Activated CD4-positive, alpha-beta T cell treated with anti-CD3 and anti-CD28 coated beads for 36 hours (primary cell): Measurements from ENCODE around the gene NET1. TPM values are rescaled to one million over a fixed set of nuclear protein-coding genes. Genes with fewer than 3 reads are reported as not detected.
A peak's percentile ranks its signal among the peaks of the same experiment; 100 is the strongest.

ENCODE experiments used
- ATAC-seq: fragments of 200-7000 bp; cut with Tn5 transposase; one replicate; pipeline ENCODE4 v1.10.0; 2021; ENCODE audit warnings: mild to moderate bottlenecking, moderate library complexity
- CTCF ChIA-PET: fragments of 350-600 bp; sonication (Branson Sonifier 250); formaldehyde crosslinking; loops from one replicate; lab custom pipeline; 2021; ENCODE audit warnings: antibody characterized with exemption; lab: Charles Lee
- POLR2A ChIA-PET: fragments of 350-600 bp; sonication (Branson Sonifier 250); formaldehyde crosslinking; loops from one replicate; lab custom pipeline; 2021; ENCODE audit warnings: antibody characterized with exemption, inconsistent platforms; lab: Charles Lee
- DNase-seq: peaks from one replicate; pipeline ENCODE4 v3.0.0-alpha.2; 2020
- H3K27ac Mint-ChIP-seq: one replicate; pipeline ENCODE4 v1.8.0; 2021; ENCODE audit warnings: mixed read lengths
- H3K27me3 Mint-ChIP-seq: one replicate; pipeline ENCODE4 v1.8.0; 2021; ENCODE audit warnings: mixed read lengths
- H3K36me3 Mint-ChIP-seq: one replicate; pipeline ENCODE4 v1.8.0; 2021; ENCODE audit warnings: low read depth, mixed read lengths
- H3K4me1 Mint-ChIP-seq: one replicate; pipeline ENCODE4 v1.8.0; 2021; ENCODE audit warnings: mixed read lengths
- H3K4me3 Mint-ChIP-seq: one replicate; pipeline ENCODE4 v1.8.0; 2021; ENCODE audit warnings: mild to moderate bottlenecking, moderate library complexity, mixed read lengths
- H3K9me3 Mint-ChIP-seq: one replicate; pipeline ENCODE4 v1.8.0; 2021; ENCODE audit warnings: low read depth, mixed read lengths
- intact Hi-C, 2 experiments: fragments of 100-400 bp; cut with DNase I in 1 of 2; cut with micrococcal nuclease in 1 of 2; formaldehyde crosslinking; loops; one replicate each; pipeline versions ENCODE4 v1.14.2 to v1.15.1; 2022 to 2024; cut with DNase I, micrococcal nuclease
- total RNA-seq, 2 experiments: library from RNA; stranded (reverse); gene quantifications; one replicate each; pipeline ENCODE4 v1.2.3, GENCODE V29; 2021

Gene NET1
- total RNA-seq, 2 experiments from 2014 or later: 27.8 to 34.8 TPM

DNA sequence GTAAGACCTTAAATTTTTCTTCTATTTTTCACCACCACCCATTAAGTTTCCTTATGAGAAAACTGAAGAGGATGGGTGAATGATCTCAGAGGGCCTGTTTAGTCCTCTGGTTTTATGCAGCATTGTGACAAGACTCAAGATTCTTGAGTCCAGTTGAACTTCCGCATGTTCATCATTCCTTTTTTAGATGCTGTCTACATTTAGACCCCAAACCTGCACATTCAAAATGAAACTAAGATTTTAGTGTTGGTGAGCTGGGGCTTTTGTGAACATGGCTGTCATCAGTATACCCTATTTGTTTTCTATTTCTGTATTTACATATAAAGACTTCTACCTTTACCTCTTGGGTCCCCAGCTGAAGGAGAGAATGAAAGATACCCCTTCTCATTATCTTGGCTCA is 31.1 kb downstream of the NET1 start:
- Mint-ChIP-seq H3K36me3 (peaks cover 4% of the 10 kb centered on the region), H3K27me3 (no peaks in the 10 kb centered on the region), H3K4me1 (peaks cover 43% of the 10 kb centered on the region), H3K9me3 (no peaks in the 10 kb centered on the region), H3K27ac (no peak overlapping the region), H3K4me3 (no peak overlapping the region)
- ATAC-seq (peak; percentile 24), DNase-seq (no peak)
- ChIA-PET CTCF (interaction anchor here (0.7 to 11.0 kb wide), 14 partner anchors 8 to 593 kb away, joined by 3 to 178 read pairs (median 6); no protein-coding TSS in a partner anchor), POLR2A (no interaction called here)
- intact Hi-C loops: loop anchor here in 1 of 2 experiments (5.0 to 10.0 kb wide), 2 partner anchors 429 to 611 kb away; no protein-coding TSS in a partner anchor

DNA sequence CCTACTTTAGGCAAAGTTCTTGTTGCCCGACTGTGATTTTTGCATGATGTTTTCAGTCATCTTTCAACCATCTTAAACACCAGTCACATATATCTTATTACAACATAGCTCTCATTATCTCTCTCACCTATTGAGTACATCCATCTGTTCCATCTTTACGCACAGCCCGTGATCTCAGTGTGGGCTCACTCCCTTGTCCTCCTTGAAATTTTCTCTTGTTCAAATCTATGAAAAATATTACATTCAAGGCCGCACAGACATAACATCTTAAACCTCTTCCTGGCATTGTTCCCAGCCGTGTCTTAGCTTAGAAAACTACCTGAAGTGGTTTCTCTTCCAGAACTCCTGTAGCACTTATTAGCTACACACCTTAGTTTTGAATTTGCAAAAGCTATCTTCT is 32.6 kb downstream of the NET1 start:
- ATAC-seq (no peak), DNase-seq (no peak)
- H3K27me3 Mint-ChIP-seq: no peaks in the 10 kb centered on the region
- no peak overlapping the region for H3K27ac Mint-ChIP-seq
- CTCF ChIA-PET: interaction anchor here (0.7 to 11.0 kb wide), 7 partner anchors 10 to 509 kb away, joined by 3 to 178 read pairs (median 5); no protein-coding TSS in a partner anchor
- POLR2A ChIA-PET: no interaction called here
- H3K36me3 Mint-ChIP-seq: peaks cover 4% of the 10 kb centered on the region
- no peaks in the 10 kb centered on the region for H3K9me3 Mint-ChIP-seq
- no peak overlapping the region for H3K4me3 Mint-ChIP-seq
- intact Hi-C loops: loop anchor here (5.0 to 10.0 kb wide), 4 partner anchors 107 to 610 kb away; partner anchors contain the start of genes GDI2 (in 1 of the 2) and TASOR2 (in 1 of the 2)
- H3K4me1 Mint-ChIP-seq: peaks cover 53% of the 10 kb centered on the region

DNA sequence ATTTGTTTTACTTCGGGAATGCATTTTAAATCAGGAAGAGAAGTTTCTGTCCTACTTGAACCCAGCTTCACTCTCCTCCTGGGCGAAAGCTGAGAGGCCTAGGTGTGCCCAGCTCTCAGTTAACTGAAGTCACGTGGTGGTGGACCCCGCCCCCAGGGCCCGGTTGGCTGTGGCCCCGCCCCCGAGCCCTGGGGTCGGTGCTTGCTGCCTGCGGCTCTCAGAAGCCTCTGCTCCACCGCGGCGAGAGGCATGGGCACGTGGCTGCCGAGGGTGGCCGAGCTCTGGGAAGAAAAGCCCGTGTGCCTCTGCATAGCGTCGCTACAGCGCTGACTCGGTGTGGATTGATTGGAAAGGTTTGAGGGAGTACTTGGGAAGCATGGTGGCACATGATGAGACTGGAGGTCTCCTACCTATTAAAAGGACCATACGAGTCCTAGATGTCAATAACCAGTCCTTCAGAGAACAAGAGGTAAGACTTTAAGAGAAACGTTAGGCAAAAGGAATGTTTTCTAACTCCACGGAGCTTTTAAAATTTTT is 34.1 kb downstream of the NET1 start:
- CTCF ChIA-PET: interaction anchor here (0.7 to 11.0 kb wide), 8 partner anchors 8 to 183 kb away, joined by 3 to 178 read pairs (median 6); no protein-coding TSS in a partner anchor
- peaks cover 4% of the 10 kb centered on the region for H3K36me3 Mint-ChIP-seq
- DNase-seq (peak; percentile 86), ATAC-seq (peak; percentile 71)
- peaks cover 53% of the 10 kb centered on the region for H3K4me1 Mint-ChIP-seq
- no peaks in the 10 kb centered on the region for H3K27me3 Mint-ChIP-seq
- no peaks in the 10 kb centered on the region for H3K9me3 Mint-ChIP-seq
- intact Hi-C loops: loop anchor here (2.0 to 10.0 kb wide), 5 partner anchors 102 to 608 kb away; partner anchors contain the start of genes GDI2 (in 1 of the 2) and TASOR2 (in 1 of the 2)
- peak overlapping the region; percentile 70 for H3K4me3 Mint-ChIP-seq
- POLR2A ChIA-PET: interaction anchor here (0.6 to 1.0 kb wide), 3 partner anchors 53 to 444 kb away, joined by 3 read pairs; partner anchors contain the start of gene FBH1
- peak overlapping the region; percentile 45 for H3K27ac Mint-ChIP-seq

DNA sequence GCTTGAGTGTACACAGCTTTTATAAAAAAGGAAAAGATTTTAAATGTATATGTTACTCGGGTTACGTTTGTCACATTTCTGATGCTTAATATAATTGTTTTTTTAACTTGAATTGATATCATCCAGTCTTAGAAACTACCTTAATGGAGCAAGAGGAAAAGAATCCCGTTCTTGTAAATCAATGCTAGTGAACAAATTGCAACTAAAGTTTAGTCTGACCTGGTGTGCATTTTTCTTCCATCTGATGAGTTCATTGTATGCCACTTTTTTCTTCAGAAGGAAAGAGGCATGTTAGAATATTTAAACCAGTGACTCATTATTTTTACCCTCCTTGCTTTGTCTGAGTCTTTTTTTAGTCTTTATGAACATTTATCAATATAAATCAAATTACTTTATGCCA is 34.7 kb downstream of the NET1 start:
- Mint-ChIP-seq H3K4me1 (peaks cover 53% of the 10 kb centered on the region), H3K27ac (no peak overlapping the region), H3K36me3 (peaks cover 6% of the 10 kb centered on the region), H3K4me3 (peak overlapping the region; percentile 55), H3K27me3 (no peaks in the 10 kb centered on the region), H3K9me3 (no peaks in the 10 kb centered on the region)
- POLR2A ChIA-PET: interaction anchor here (0.7 to 0.8 kb wide), 2 partner anchors 53 to 176 kb away, joined by 3 read pairs; no protein-coding TSS in a partner anchor
- CTCF ChIA-PET: interaction anchor here (0.8 to 11.0 kb wide), 9 partner anchors 9 to 609 kb away, joined by 3 to 178 read pairs (median 5); no protein-coding TSS in a partner anchor
- no peak for ATAC-seq
- intact Hi-C loops: loop anchor here (1.0 to 10.0 kb wide), 6 partner anchors 102 to 608 kb away; partner anchors contain the start of genes GDI2 (in 1 of the 2) and TASOR2 (in 1 of the 2)
- DNase-seq: no peak

DNA sequence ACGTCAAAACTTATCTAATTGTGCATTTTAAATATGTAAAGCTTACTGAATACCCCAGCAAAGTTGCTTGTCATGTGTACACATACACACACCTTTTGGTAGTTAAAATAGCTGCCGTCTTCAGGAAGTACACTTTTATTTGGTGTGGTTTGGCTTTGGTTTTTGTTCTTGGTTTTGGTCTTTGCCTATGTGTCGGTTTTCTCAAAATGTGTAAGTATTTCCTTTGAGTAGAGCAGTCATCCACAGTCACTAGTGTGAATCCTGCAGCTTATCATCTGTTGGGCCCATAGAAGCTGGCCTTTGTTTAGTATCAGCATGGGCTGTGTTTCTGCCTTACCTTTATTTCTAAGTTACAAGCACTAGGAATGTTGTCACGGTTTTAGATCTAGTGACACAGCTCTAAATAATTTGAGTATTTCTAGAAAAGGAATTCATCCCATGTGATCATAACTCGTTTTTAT is 35.3 kb downstream of the NET1 start:
- H3K9me3 Mint-ChIP-seq: no peaks in the 10 kb centered on the region
- H3K4me3 Mint-ChIP-seq: peak overlapping the region; percentile 55
- ATAC-seq (peak; percentile 81), DNase-seq (peak; percentile 19)
- H3K4me1 Mint-ChIP-seq: peaks cover 51% of the 10 kb centered on the region
- intact Hi-C loops: loop anchor here (1.0 to 10.0 kb wide), 6 partner anchors 101 to 607 kb away; partner anchors contain the start of genes GDI2 (in 1 of the 2) and TASOR2 (in 1 of the 2)
- no peaks in the 10 kb centered on the region for H3K27me3 Mint-ChIP-seq
- POLR2A ChIA-PET: interaction anchor here (0.5 to 0.8 kb wide), 2 partner anchors 175 to 931 kb away, joined by 3 to 4 read pairs; no protein-coding TSS in a partner anchor
- CTCF ChIA-PET: interaction anchor here (0.7 to 11.0 kb wide), 11 partner anchors 9 to 610 kb away, joined by 3 to 178 read pairs (median 4); no protein-coding TSS in a partner anchor
- peak overlapping the region; percentile 39 for H3K27ac Mint-ChIP-seq
- peaks cover 8% of the 10 kb centered on the region for H3K36me3 Mint-ChIP-seq

DNA sequence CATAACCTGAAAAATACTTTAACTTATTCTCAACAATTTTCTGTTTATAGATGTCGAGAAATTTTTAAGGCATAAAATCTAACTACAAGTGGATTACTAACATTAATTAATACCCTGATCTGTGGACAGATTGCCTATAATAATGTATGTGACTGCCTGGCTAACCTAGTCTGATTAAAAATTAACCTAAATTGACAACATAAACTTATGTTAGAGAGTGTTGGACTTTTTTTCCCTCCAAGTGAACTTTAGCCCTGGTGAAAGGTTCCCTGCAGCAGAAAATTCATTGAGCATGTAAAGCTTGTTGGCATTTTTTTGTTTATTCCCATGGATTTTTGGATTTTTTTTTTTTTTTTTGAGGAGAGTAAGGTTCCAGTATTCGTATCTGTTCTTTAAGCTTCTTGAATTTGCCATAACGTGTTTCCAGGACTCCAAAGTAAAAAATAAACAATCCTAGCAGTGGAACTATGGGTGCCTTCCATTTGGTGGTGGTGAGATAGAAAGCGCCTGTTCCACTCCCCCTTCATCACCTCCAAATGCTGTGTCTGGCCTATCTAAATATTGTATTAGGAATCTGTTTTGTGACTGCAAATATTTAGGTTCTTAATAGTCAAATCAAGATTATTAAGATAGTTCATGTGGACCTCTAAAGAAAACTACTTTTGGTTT is 36.1 kb downstream of the NET1 start:
- H3K27ac Mint-ChIP-seq: no peak overlapping the region
- H3K27me3 Mint-ChIP-seq: no peaks in the 10 kb centered on the region
- H3K36me3 Mint-ChIP-seq: peaks cover 10% of the 10 kb centered on the region
- intact Hi-C loops: loop anchor here (5.0 to 10.0 kb wide), 4 partner anchors 104 to 606 kb away; partner anchors contain the start of genes GDI2 (in 1 of the 2) and TASOR2 (in 1 of the 2)
- CTCF ChIA-PET: interaction anchor here (0.6 to 11.0 kb wide), 10 partner anchors 12 to 912 kb away, joined by 3 to 178 read pairs (median 4); no protein-coding TSS in a partner anchor
- DNase-seq: no peak
- H3K4me3 Mint-ChIP-seq: no peak overlapping the region
- no peak for ATAC-seq
- no peaks in the 10 kb centered on the region for H3K9me3 Mint-ChIP-seq
- POLR2A ChIA-PET: interaction anchor here (0.5 kb wide), 1 partner anchor 930 kb away, joined by 4 read pairs; no protein-coding TSS in a partner anchor
- peaks cover 47% of the 10 kb centered on the region for H3K4me1 Mint-ChIP-seq

DNA sequence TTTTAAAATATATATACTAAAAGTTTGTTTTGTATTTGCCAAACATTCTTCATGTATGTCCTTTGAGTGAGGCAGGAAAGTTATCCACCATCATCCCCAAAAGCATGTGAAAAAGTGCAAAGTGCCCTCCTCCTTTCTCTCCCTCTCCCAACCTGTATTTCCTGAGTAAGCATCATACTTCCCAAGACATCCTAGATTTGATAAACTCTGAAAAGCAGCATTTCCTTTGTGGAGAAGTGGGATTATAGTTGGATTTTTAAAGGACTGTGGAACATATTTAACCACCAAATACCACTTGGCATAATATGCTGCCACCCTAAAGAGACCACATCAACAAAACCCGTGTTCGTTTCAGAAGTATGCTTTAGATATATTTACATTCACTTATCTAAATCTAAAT is 36.9 kb downstream of the NET1 start:
- DNase-seq: no peak
- no peak overlapping the region for H3K4me3 Mint-ChIP-seq
- peaks cover 41% of the 10 kb centered on the region for H3K4me1 Mint-ChIP-seq
- intact Hi-C loops: loop anchor here (5.0 to 10.0 kb wide), 4 partner anchors 103 to 606 kb away; partner anchors contain the start of genes GDI2 (in 1 of the 2) and TASOR2 (in 1 of the 2)
- no peak for ATAC-seq
- H3K36me3 Mint-ChIP-seq: peaks cover 13% of the 10 kb centered on the region
- ChIA-PET CTCF (no interaction called here), POLR2A (no interaction called here)
- no peak overlapping the region for H3K27ac Mint-ChIP-seq
- no peaks in the 10 kb centered on the region for H3K9me3 Mint-ChIP-seq
- H3K27me3 Mint-ChIP-seq: no peaks in the 10 kb centered on the region

DNA sequence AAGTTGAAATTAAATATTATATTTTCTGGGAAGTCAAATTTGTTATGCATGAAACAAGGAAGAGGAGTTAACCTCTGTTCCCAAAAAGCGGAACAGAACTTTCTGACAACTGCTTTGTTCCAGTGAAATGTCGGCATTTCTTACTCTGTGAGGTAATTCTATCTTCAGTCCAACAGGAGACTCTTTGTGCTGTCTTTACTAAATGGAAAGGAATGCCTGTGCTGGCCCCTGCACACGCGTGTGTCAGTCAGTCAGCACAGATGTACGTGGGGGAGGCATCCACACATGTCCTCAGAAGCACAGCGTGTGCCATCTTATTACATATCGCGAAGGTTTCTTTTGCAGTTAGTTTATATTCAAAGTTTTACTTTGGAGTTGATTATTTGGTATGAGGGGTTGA is 37.5 kb downstream of the NET1 start:
- ChIA-PET POLR2A (no interaction called here), CTCF (interaction anchor here (0.6 kb wide), 1 partner anchor 207 kb away, joined by 3 read pairs; no protein-coding TSS in a partner anchor)
- intact Hi-C loops: loop anchor here (5.0 to 10.0 kb wide), 4 partner anchors 102 to 605 kb away; partner anchors contain the start of genes GDI2 (in 1 of the 2) and TASOR2 (in 1 of the 2)

DNA sequence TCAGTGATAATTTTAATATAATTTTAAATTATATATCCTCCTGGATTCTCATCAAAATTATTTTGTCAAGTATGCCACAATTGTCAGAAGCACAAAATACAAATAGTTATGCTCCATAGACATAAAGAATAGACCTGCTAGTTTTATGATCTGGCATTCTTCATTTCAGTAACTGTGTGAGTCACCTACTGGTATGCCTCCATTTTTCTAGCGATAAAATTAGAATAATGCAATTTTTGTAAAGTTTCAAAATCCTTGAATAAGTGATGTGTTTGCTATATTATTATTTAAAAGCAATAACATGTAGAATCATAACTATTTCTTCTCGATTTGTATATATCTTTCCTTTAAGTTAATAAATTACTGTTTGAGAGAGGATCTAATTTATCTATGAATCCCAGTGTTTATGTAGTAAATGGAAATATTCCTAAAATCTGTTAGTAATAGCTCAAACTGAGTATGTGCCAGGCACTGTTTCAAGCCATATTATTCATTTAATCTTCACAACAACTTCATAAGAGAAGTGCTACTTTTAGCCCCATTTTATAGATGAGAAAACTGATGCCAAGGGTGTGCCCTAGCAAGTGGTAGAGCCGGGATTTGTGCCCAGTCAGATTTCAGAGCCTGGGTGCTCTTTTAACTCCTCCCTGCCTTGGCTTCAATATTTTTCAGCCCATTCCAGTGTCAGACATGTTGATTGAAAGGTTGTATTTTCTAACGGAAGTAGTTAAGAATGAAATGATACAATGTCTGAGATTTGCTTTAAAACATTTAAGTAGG is 38.4 kb downstream of the NET1 start:
- ChIA-PET POLR2A (no interaction called here), CTCF (interaction anchor here (0.6 kb wide), 1 partner anchor 206 kb away, joined by 3 read pairs; no protein-coding TSS in a partner anchor)
- Mint-ChIP-seq H3K9me3 (no peaks in the 10 kb centered on the region), H3K4me1 (peaks cover 33% of the 10 kb centered on the region), H3K4me3 (no peak overlapping the region), H3K27ac (no peak overlapping the region), H3K27me3 (no peaks in the 10 kb centered on the region), H3K36me3 (peaks cover 19% of the 10 kb centered on the region)
- ATAC-seq (no peak), DNase-seq (no peak)
- intact Hi-C loops: no loop called here

More for the DNA sequence above, 37.5 kb downstream of the NET1 start:
- peaks cover 35% of the 10 kb centered on the region for H3K4me1 Mint-ChIP-seq
- no peaks in the 10 kb centered on the region for H3K9me3 Mint-ChIP-seq
- no peaks in the 10 kb centered on the region for H3K27me3 Mint-ChIP-seq
- H3K4me3 Mint-ChIP-seq: no peak overlapping the region
- DNase-seq (no peak), ATAC-seq (no peak)
- peaks cover 13% of the 10 kb centered on the region for H3K36me3 Mint-ChIP-seq
- H3K27ac Mint-ChIP-seq: no peak overlapping the region
